PC-3 (cell line): ENCODE data around the gene SLAMF8.

Source experiments
- EZH2 ChIP-seq: fragments of 300-600 bp; sonication (generic); IDR thresholded peaks from one replicate; pipeline ENCODE4 v1.6.1; 2017; ENCODE audit warnings: antibody characterized with exemption, mild to moderate bottlenecking, low read length; ENCODE audit not compliant: unreplicated experiment
- EZH2phosphoT487 ChIP-seq: fragments of 300-600 bp; sonication (generic); IDR thresholded peaks from 2 replicates; pipeline ENCODE4 v1.6.1; 2018; ENCODE audit warnings: mild to moderate bottlenecking, antibody characterized with exemption, low read length, borderline replicate concordance
- TF ChIP-seq, protein P1 (sequence below): fragments of 300-600 bp; sonication (generic); conservative IDR thresholded peaks from 2 replicates; pipeline ENCODE4 v1.5.1; 2017; ENCODE audit warnings: antibody characterized with exemption, low read depth, mild to moderate bottlenecking, low read length

GRCh38 chr1:159841749-159842148, 15.1 kb downstream of the SLAMF8 start:
- TF ChIP-seq, protein P1, sequence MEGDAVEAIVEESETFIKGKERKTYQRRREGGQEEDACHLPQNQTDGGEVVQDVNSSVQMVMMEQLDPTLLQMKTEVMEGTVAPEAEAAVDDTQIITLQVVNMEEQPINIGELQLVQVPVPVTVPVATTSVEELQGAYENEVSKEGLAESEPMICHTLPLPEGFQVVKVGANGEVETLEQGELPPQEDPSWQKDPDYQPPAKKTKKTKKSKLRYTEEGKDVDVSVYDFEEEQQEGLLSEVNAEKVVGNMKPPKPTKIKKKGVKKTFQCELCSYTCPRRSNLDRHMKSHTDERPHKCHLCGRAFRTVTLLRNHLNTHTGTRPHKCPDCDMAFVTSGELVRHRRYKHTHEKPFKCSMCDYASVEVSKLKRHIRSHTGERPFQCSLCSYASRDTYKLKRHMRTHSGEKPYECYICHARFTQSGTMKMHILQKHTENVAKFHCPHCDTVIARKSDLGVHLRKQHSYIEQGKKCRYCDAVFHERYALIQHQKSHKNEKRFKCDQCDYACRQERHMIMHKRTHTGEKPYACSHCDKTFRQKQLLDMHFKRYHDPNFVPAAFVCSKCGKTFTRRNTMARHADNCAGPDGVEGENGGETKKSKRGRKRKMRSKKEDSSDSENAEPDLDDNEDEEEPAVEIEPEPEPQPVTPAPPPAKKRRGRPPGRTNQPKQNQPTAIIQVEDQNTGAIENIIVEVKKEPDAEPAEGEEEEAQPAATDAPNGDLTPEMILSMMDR = no peak
- no peak for TF ChIP-seq EZH2
- TF ChIP-seq EZH2phosphoT487 = no peak
